GM12801 (cell line): ENCODE results near the gene PTGR3.

ENCODE experiments used
- CTCF ChIP-seq: IDR thresholded peaks from one replicate; pipeline ENCODE4 v1.5.1; 2011; ENCODE audit warnings: control low read depth; ENCODE audit not compliant: insufficient read length; ENCODE audit errors: extremely low read depth

Gene PTGR3

GRCh38 chr18:75204269-75204731 lies 4.6 kb downstream of the PTGR3 start:
- TF ChIP-seq CTCF: no peak

GRCh38 chr18:75203416-75204268 lies 5.3 kb downstream of the PTGR3 start:
- no peak for TF ChIP-seq CTCF

DNA sequence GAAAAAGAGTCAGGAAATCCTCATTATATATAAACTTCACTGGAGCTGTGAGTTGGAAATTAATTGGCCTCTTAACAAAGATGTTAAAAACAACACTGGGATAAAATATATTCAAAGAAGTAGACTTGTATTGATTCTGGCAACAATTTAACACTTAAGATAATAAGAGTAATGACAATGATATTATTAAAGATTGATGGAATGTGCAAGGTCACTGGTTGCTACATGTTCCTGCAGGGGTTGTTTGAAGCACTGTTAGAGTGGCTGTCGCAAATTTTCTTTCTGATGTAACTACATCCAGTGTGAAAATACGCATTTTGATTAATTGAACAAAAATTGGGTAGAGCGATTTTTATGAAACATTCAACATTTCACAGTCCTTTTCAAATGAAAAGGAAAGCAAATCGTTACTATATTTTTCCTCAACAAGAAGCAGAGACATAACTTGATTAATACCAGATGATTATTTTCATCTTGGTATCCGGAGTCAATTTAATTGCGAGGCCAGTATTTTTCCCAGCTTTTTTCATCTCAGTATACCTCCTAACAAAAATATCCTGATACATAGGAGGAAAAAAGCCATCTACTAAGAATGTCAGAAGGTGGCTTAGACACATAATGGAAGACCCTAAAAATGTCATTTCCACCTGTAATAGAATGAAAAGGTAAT lies 6.1 kb downstream of the PTGR3 start:
- TF ChIP-seq CTCF: no peak

GRCh38 chr18:75201282-75202270 lies 7.4 kb downstream of the PTGR3 start:
- TF ChIP-seq CTCF: no peak

GRCh38 chr18:75200605-75201280 lies 8.2 kb downstream of the PTGR3 start:
- TF ChIP-seq CTCF: no peak

DNA sequence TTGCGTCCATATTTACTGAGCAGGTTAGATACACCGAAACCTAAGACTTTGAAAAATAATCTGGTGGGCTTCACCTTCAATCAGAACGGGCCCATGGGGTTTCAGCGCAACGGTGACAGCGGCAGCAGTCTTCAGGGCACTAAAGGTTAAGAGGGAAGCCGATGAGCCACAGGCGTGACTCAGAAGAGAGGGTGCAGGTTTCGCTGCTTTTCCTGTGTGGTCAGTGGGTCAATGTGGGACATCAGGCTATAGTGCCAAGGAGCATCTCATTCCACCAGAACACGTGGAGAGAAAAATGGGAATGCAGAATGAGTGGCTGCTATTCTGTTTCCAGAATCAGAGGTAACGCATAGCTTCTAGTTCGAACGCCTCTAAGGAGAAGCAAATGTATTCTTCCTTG lies 8.9 kb downstream of the PTGR3 start:
- TF ChIP-seq CTCF: no peak
